Measurements from ENCODE around the gene BRDT.

- TF ChIP-seq CTCF (IDR thresholded peaks at IDR 0.05; ENCODE audit: extremely low read depth in 1 of 2, insufficient read depth in 1 of 2, low read depth in 1 of 2, low read length in 2 of 2) (no peak), POLR2AphosphoS5 (IDR thresholded peaks at IDR 0.05; ENCODE audit: insufficient read depth, low read depth, low read length) (no peak), EZH2 (IDR thresholded peaks at IDR 0.05; ENCODE audit: borderline replicate concordance, low read depth, low read length, severe bottlenecking) (no peak), FOS (IDR thresholded peaks at IDR 0.05; ENCODE audit: borderline replicate concordance, insufficient read depth, low read length) (no peak), POLR2A (IDR thresholded peaks at IDR 0.05; ENCODE audit: low read depth, low read length) (no peak), JUN (IDR thresholded peaks at IDR 0.05; ENCODE audit: borderline replicate concordance, insufficient read depth, insufficient read length, low read depth) (no peak), GATA2 (IDR thresholded peaks at IDR 0.05; ENCODE audit: insufficient read depth, insufficient read length, low read depth, low read length) (no peak)
- TF ChIP-seq, protein P1, sequence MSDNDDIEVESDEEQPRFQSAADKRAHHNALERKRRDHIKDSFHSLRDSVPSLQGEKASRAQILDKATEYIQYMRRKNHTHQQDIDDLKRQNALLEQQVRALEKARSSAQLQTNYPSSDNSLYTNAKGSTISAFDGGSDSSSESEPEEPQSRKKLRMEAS (IDR thresholded peaks at IDR 0.05; ENCODE audit: insufficient read depth, insufficient read length), result no peak
These were observed 32.3 kb upstream of the BRDT start for GRCh38 chr1:91916811-91917460.

Measured in endothelial cell of umbilical vein (primary cell).